ENCODE measurements around the gene SURF6. TPM values are rescaled to one million over a fixed set of nuclear protein-coding genes. Genes with fewer than 3 reads are reported as not detected.

The SURF6 gene
- total and polyA plus RNA-seq, 2 experiments from 2014 or later, result 17.6 to 27.6 TPM

DNA sequence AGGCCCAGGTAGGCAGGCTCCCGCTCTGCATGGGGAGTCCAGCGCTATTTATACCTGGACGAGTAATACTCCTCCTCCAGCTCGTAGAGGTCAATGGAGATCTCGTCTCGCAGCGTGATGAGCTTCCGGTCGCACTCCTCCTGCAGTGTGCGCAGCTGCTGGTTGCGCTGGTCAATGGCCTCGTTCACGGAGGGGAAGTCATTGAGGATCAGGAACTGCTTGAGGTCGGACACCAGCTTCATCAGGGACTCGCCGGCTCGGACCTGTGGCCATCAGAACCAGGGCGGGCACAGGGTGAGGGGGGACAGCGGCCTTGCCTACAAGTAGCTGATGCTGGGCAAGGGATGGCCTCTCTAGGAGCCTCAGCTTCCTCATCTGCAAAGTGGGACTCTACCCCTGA lies 8.1 kb upstream of the SURF6 start:
- DNase-seq (ENCODE audit: low spot score) (no peak), ATAC-seq (no peak)
- no peak for TF ChIP-seq JUNB (IDR thresholded peaks at IDR 0.05; ENCODE audit: unreplicated experiment)
- TF ChIP-seq, protein P1, sequence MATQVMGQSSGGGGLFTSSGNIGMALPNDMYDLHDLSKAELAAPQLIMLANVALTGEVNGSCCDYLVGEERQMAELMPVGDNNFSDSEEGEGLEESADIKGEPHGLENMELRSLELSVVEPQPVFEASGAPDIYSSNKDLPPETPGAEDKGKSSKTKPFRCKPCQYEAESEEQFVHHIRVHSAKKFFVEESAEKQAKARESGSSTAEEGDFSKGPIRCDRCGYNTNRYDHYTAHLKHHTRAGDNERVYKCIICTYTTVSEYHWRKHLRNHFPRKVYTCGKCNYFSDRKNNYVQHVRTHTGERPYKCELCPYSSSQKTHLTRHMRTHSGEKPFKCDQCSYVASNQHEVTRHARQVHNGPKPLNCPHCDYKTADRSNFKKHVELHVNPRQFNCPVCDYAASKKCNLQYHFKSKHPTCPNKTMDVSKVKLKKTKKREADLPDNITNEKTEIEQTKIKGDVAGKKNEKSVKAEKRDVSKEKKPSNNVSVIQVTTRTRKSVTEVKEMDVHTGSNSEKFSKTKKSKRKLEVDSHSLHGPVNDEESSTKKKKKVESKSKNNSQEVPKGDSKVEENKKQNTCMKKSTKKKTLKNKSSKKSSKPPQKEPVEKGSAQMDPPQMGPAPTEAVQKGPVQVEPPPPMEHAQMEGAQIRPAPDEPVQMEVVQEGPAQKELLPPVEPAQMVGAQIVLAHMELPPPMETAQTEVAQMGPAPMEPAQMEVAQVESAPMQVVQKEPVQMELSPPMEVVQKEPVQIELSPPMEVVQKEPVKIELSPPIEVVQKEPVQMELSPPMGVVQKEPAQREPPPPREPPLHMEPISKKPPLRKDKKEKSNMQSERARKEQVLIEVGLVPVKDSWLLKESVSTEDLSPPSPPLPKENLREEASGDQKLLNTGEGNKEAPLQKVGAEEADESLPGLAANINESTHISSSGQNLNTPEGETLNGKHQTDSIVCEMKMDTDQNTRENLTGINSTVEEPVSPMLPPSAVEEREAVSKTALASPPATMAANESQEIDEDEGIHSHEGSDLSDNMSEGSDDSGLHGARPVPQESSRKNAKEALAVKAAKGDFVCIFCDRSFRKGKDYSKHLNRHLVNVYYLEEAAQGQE (IDR thresholded peaks at IDR 0.05; ENCODE audit: unreplicated experiment), result no peak
- no peak for TF ChIP-seq NANOG (IDR thresholded peaks at IDR 0.05; ENCODE audit: borderline replicate concordance)
- TF ChIP-seq EZH2 (IDR thresholded peaks at IDR 0.05; ENCODE audit: low read depth, unreplicated experiment), result no peak
- TF ChIP-seq, protein P2, sequence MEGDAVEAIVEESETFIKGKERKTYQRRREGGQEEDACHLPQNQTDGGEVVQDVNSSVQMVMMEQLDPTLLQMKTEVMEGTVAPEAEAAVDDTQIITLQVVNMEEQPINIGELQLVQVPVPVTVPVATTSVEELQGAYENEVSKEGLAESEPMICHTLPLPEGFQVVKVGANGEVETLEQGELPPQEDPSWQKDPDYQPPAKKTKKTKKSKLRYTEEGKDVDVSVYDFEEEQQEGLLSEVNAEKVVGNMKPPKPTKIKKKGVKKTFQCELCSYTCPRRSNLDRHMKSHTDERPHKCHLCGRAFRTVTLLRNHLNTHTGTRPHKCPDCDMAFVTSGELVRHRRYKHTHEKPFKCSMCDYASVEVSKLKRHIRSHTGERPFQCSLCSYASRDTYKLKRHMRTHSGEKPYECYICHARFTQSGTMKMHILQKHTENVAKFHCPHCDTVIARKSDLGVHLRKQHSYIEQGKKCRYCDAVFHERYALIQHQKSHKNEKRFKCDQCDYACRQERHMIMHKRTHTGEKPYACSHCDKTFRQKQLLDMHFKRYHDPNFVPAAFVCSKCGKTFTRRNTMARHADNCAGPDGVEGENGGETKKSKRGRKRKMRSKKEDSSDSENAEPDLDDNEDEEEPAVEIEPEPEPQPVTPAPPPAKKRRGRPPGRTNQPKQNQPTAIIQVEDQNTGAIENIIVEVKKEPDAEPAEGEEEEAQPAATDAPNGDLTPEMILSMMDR (conservative IDR thresholded peaks at IDR 0.05; ENCODE audit: low read depth in 2 of 2), result no peak
- no peak for TF ChIP-seq EZH2phosphoT487 (IDR thresholded peaks at IDR 0.05; ENCODE audit: unreplicated experiment)
- TF ChIP-seq ZNF114 (CRISPR knock-in tag; IDR thresholded peaks at IDR 0.05), result no peak
- no peak overlapping the region for H3K4me2 ChIP-seq
- H3K79me2 ChIP-seq (replicated peaks; ENCODE audit: insufficient read depth), result peaks cover 35% of the 10 kb centered on the region
- H3K27me3 ChIP-seq (ENCODE audit: insufficient read depth), result no peaks in the 10 kb centered on the region
- no peak overlapping the region for H2AFZ ChIP-seq
- H3K4me3 ChIP-seq, result no peak overlapping the region
- H3K36me3 ChIP-seq (ENCODE audit: insufficient read depth), result peaks cover 26% of the 10 kb centered on the region
- H4K20me1 ChIP-seq (replicated peaks; ENCODE audit: insufficient read depth), result peaks cover 28% of the 10 kb centered on the region
- no peak overlapping the region for H3K27ac ChIP-seq (ENCODE audit: low read depth)
- Mint-ChIP-seq H3K36me3 (ENCODE audit: low read depth) (peaks cover 87% of the 10 kb centered on the region), H3K4me1 (peaks cover 16% of the 10 kb centered on the region), H3K27ac (no peak overlapping the region), H3K9me3 (no peaks in the 10 kb centered on the region; the same call in 2 of the 3 replicates), H3K27me3 (ENCODE audit: insufficient read depth, low read depth, poor library complexity) (peaks cover 17% of the 10 kb centered on the region), H3K4me3 (no peak overlapping the region)
- H3F3A ChIP-seq (replicated peaks; ENCODE audit: low read depth), result peaks cover 30% of the 10 kb centered on the region
- H3K4me1 ChIP-seq (ENCODE audit: insufficient read depth), result peaks cover 5% of the 10 kb centered on the region
- H3K9me2 ChIP-seq (ENCODE audit: insufficient read depth), result no peaks in the 10 kb centered on the region

GRCh38 chr9:133342570-133342969 lies 6.6 kb upstream of the SURF6 start:
- DNase-seq (ENCODE audit: low spot score) (peak; percentile 55), ATAC-seq (peak; percentile 19)
- Histone ChIP-seq H3F3A (replicated peaks; ENCODE audit: low read depth) (peaks cover 26% of the 10 kb centered on the region; the same call in 1 of the 2 replicates), H2AFZ (no peak overlapping the region), H3K4me3 (no peak overlapping the region), H3K27ac (ENCODE audit: low read depth) (no peak overlapping the region; the same call in 1 of the 2 replicates), H3K9me2 (ENCODE audit: insufficient read depth) (no peaks in the 10 kb centered on the region), H3K79me2 (replicated peaks; ENCODE audit: insufficient read depth) (peaks cover 24% of the 10 kb centered on the region), H3K36me3 (ENCODE audit: insufficient read depth) (peaks cover 21% of the 10 kb centered on the region), H3K4me1 (ENCODE audit: insufficient read depth) (peaks cover 5% of the 10 kb centered on the region), H3K4me2 (no peak overlapping the region), H3K27me3 (ENCODE audit: insufficient read depth) (no peaks in the 10 kb centered on the region), H4K20me1 (replicated peaks; ENCODE audit: insufficient read depth) (peaks cover 24% of the 10 kb centered on the region)
- TF ChIP-seq EZH2 (IDR thresholded peaks at IDR 0.05; ENCODE audit: low read depth, unreplicated experiment) (no peak), JUNB (IDR thresholded peaks at IDR 0.05; ENCODE audit: unreplicated experiment) (no peak), EZH2phosphoT487 (IDR thresholded peaks at IDR 0.05; ENCODE audit: unreplicated experiment) (no peak), POLR2AphosphoS5 (IDR thresholded peaks at IDR 0.05; ENCODE audit: low read depth) (0 out of 2 replicates have a peak, but pooled peaks have one; percentile 13)
- TF ChIP-seq, protein P1 (IDR thresholded peaks at IDR 0.05; ENCODE audit: unreplicated experiment), result no peak
- TF ChIP-seq, protein P2 (conservative IDR thresholded peaks at IDR 0.05; ENCODE audit: low read depth in 2 of 2), result peak in 1 of 2 experiments; percentile 52; a peak in 2 of 4 replicates
- Mint-ChIP-seq H3K9me3 (no peaks in the 10 kb centered on the region; the same call in 2 of the 3 replicates), H3K4me1 (peaks cover 10% of the 10 kb centered on the region), H3K27me3 (ENCODE audit: insufficient read depth, low read depth, poor library complexity) (peaks cover 6% of the 10 kb centered on the region), H3K36me3 (ENCODE audit: low read depth) (peaks cover 80% of the 10 kb centered on the region), H3K4me3 (no peak overlapping the region), H3K27ac (no peak overlapping the region)
